Trophoblast cell (in vitro differentiated cells and primary cell): ENCODE results near the gene EPB41L3.
A peak's percentile ranks its signal among the peaks of the same experiment; 100 is the strongest.

Experiments
- DNase-seq, 2 donors: peaks; one replicate each; pipeline ENCODE4 v3.0.0-alpha.2; 2016
- H2AFZ ChIP-seq: 2 replicates; pipeline ENCODE4 v1.6.1; 2013; ENCODE audit warnings: low read length, moderate library complexity, mild to moderate bottlenecking; ENCODE audit not compliant: insufficient read depth, poor library complexity
- H2AK5ac ChIP-seq: 2 replicates; pipeline ENCODE4 v1.6.1; 2013; ENCODE audit warnings: mild to moderate bottlenecking, low read length
- H2BK120ac ChIP-seq: 2 replicates; pipeline ENCODE4 v1.6.1; 2013; ENCODE audit warnings: low read length, mild to moderate bottlenecking, moderate library complexity; ENCODE audit not compliant: insufficient read depth, poor library complexity
- H2BK12ac ChIP-seq: 2 replicates; pipeline ENCODE4 v1.6.1; 2013; ENCODE audit warnings: mild to moderate bottlenecking, low read length, moderate library complexity
- H2BK5ac ChIP-seq: 2 replicates; pipeline ENCODE4 v1.6.1; 2013; ENCODE audit warnings: low read length, low read depth, moderate library complexity, mild to moderate bottlenecking; ENCODE audit not compliant: poor library complexity
- H3K14ac ChIP-seq: 2 replicates; pipeline ENCODE4 v1.6.1; 2013; ENCODE audit warnings: mild to moderate bottlenecking, low read length
- H3K18ac ChIP-seq: 2 replicates; pipeline ENCODE4 v1.6.1; 2013; ENCODE audit warnings: mild to moderate bottlenecking, low read length
- H3K23ac ChIP-seq: 2 replicates; pipeline ENCODE4 v1.6.1; 2013; ENCODE audit warnings: low read length
- H3K27ac ChIP-seq: 2 replicates; pipeline ENCODE4 v1.5.1; 2013; ENCODE audit warnings: low read depth, mild to moderate bottlenecking, inconsistent platforms, low read length, moderate library complexity
- H3K27me3 ChIP-seq: 2 replicates; pipeline ENCODE4 v1.6.1; 2013; ENCODE audit warnings: inconsistent platforms, mild to moderate bottlenecking, low read length, moderate library complexity; ENCODE audit not compliant: insufficient read depth
- H3K36me3 ChIP-seq, 2 experiments: 1 replicate in 1 of 2; 2 replicates in 1 of 2; pipeline ENCODE4 v1.6.1; 2013; ENCODE audit warnings: low read length in 2 of 2, mild to moderate bottlenecking in 2 of 2, moderate library complexity in 1 of 2; ENCODE audit not compliant: insufficient read depth in 2 of 2, control insufficient read depth in 1 of 2
- H3K4ac ChIP-seq: 2 replicates; pipeline ENCODE4 v1.6.1; 2013; ENCODE audit warnings: low read depth, mild to moderate bottlenecking, low read length, moderate library complexity
- H3K4me1 ChIP-seq, 2 experiments: 1 replicate in 1 of 2; 2 replicates in 1 of 2; pipeline ENCODE4 v1.6.1; 2013; ENCODE audit warnings: low read length in 2 of 2, mild to moderate bottlenecking in 2 of 2, moderate library complexity in 1 of 2; ENCODE audit not compliant: insufficient read depth in 2 of 2, control insufficient read depth in 1 of 2
- H3K4me2 ChIP-seq: 2 replicates; pipeline ENCODE4 v1.6.1; 2013; ENCODE audit warnings: inconsistent platforms, mild to moderate bottlenecking, low read length, moderate library complexity
- H3K4me3 ChIP-seq: 2 replicates; pipeline ENCODE4 v1.5.1; 2013; ENCODE audit warnings: mild to moderate bottlenecking, low read depth, low read length, inconsistent platforms
- H3K79me1 ChIP-seq: one replicate; pipeline ENCODE4 v1.6.1; 2013; ENCODE audit warnings: low read length
- H3K79me2 ChIP-seq: 2 replicates; pipeline ENCODE4 v1.6.1; 2013; ENCODE audit warnings: low read length, mild to moderate bottlenecking; ENCODE audit not compliant: control insufficient read depth, insufficient read depth, poor library complexity
- H3K9ac ChIP-seq: 2 replicates; pipeline ENCODE4 v1.6.1; 2013; ENCODE audit warnings: mild to moderate bottlenecking, low read length
- H3K9me3 ChIP-seq: 2 replicates; pipeline ENCODE4 v1.6.1; 2013; ENCODE audit warnings: low read depth, mild to moderate bottlenecking, control low read depth, inconsistent platforms, low read length; ENCODE audit not compliant: insufficient read depth
- H4K12ac ChIP-seq: 2 replicates; pipeline ENCODE4 v1.6.1; 2013; ENCODE audit warnings: low read depth, mild to moderate bottlenecking, low read length, moderate library complexity
- H4K8ac ChIP-seq: 2 replicates; pipeline ENCODE4 v1.6.1; 2013; ENCODE audit warnings: low read depth, mild to moderate bottlenecking, low read length, moderate library complexity
- H4K91ac ChIP-seq: one replicate; pipeline ENCODE4 v1.6.1; 2013; ENCODE audit warnings: low read depth, mild to moderate bottlenecking, low read length, moderate library complexity
- WGBS: extraction: QIAGEN DNeasy Blood & Tissue Kit; methylation state at CpG from one replicate; pipeline ENCODE4 v1.1.7; 2013; ENCODE audit warnings: missing lambda C conversion rate; ENCODE audit not compliant: insufficient read length, insufficient coverage; ENCODE audit errors: extremely low coverage; 5-methylcytosine and 5-hydroxymethylcytosine counted together

Gene EPB41L3

DNA sequence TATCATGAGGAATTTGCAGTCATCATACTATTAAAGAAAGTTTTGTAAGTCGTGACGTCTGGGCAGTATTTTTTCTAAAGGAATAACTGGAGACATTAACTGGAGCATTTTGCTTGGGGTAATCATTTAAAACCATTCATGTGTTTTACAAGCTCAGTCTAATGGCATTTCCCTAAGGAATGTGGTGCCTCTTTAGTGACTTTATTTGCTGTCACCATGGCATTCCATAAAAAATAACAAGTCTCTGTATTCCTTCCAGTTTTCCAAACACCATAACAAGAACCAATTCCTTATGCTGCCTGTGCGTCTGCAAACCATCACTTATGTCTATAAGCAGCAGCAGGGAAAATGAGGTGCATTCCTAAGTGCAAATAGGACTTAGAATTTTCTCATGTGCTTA, 82.8 kb downstream of the EPB41L3 start:
- no peak overlapping the region for H3K4ac ChIP-seq
- peaks cover 4% of the 10 kb centered on the region for H3K79me2 ChIP-seq
- H2BK5ac ChIP-seq, result no peak overlapping the region
- H3K4me3 ChIP-seq, result no peak overlapping the region
- no peak overlapping the region for H4K12ac ChIP-seq
- no peak overlapping the region for H4K8ac ChIP-seq
- no peaks in the 10 kb centered on the region for H3K27me3 ChIP-seq
- no peak overlapping the region for H3K4me2 ChIP-seq
- no peak overlapping the region for H2AFZ ChIP-seq
- H2BK120ac ChIP-seq, result no peak overlapping the region
- no CpG with 5 or more reads among the region's 3 CpGs for WGBS
- no peak overlapping the region for H3K14ac ChIP-seq
- no peak overlapping the region for H4K91ac ChIP-seq
- peaks cover 0 to 2% of the 10 kb centered on the region in 2 experiments for H3K36me3 ChIP-seq
- DNase-seq, result no peak
- no peak overlapping the region for H3K23ac ChIP-seq
- H3K9ac ChIP-seq, result no peak overlapping the region
- peaks cover 18 to 26% of the 10 kb centered on the region in 2 experiments for H3K4me1 ChIP-seq
- H2AK5ac ChIP-seq, result no peak overlapping the region
- H3K18ac ChIP-seq, result no peak overlapping the region
- peaks cover 29% of the 10 kb centered on the region for H3K79me1 ChIP-seq
- no peak overlapping the region for H2BK12ac ChIP-seq
- H3K9me3 ChIP-seq, result no peaks in the 10 kb centered on the region
- peak overlapping the region; percentile 37 for H3K27ac ChIP-seq

DNA sequence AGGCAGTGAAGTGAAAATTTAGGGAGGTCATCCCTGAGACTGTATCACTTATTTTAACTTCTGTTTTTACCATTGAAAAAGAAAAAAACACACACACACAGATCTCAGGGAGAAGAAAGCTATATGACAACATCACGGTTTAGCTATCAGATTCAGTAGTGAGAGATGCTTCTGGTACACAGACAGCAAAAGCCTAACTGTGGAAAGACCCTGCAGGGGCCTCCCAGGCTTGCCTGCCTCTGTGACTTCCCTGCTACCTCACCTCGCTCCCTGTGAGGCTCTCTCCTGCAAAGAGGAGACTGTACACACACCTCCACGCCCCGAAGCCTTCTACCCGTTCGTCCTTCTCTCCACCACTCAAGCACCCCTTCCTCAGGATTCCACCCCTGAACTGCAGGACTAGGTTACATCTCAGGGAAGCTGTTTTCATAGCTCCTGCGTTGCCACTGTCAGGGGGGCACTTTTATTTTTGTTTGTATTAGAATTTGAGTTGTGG, 86.3 kb downstream of the EPB41L3 start:
- Histone ChIP-seq H3K4me3 (no peak overlapping the region), H3K9me3 (no peaks in the 10 kb centered on the region), H4K91ac (peak overlapping the region; percentile 4), H3K23ac (no peak overlapping the region), H3K4me1 (peaks cover 10 to 20% of the 10 kb centered on the region in 2 experiments), H2BK5ac (peak overlapping the region; percentile 11), H4K12ac (no peak overlapping the region), H3K27me3 (no peaks in the 10 kb centered on the region), H3K27ac (peak overlapping the region; percentile 91), H2AK5ac (no peak overlapping the region), H3K4ac (no peak overlapping the region), H3K36me3 (peaks cover 0 to 3% of the 10 kb centered on the region in 2 experiments), H3K14ac (no peak overlapping the region), H4K8ac (no peak overlapping the region), H3K18ac (no peak overlapping the region), H3K79me1 (peaks cover 22% of the 10 kb centered on the region), H2BK120ac (no peak overlapping the region), H2AFZ (no peak overlapping the region), H3K4me2 (peak overlapping the region; percentile 29), H2BK12ac (no peak overlapping the region), H3K9ac (no peak overlapping the region), H3K79me2 (no peaks in the 10 kb centered on the region)
- no peak for DNase-seq
- no CpG with 5 or more reads among the region's 7 CpGs for WGBS

DNA sequence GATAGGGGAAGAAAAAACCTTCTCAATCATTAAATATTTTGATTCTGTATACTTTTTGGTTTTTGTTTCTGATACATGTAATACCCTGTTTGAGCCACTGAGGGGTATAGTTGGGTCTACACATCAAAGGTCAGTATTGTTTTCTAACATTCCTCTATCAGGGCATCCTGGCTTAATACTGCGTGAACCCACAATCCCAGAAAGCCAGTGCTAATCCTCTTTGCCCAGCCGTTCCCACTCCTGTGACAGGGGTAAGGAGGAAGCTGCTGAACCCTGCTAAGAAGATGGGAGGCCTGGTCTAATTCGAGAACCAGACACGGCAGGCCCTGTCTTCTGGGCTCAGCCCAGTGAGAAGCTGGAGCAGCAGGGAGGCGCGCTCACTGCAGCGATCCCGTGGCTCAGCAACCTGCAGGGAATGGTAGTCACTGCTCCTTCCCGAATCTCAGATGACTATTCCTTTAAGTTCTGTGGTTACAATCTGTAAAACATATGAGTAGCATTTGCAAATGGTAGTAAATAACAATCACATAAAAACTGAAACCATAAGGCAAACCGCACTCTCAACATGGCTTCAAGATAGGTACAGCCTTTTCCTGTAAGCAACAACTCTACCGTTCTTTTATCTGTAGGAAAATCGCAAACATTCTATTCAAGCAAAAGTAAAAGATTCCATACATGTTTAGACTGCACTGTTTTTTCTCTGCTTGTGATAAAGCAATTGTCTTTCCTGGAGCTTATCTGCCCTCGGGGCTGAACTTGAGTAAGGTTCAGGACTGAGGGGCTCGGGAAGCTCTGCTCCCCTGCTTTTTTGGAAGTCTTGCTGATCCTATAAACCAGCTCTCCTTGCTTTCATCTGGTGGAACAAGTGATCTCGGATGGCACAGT, 87.0 kb downstream of the EPB41L3 start:
- Histone ChIP-seq H3K18ac (peak overlapping the region; percentile 94), H3K4ac (peak overlapping the region; percentile 29), H4K12ac (peak overlapping the region; percentile 28), H3K79me1 (peaks cover 19% of the 10 kb centered on the region), H4K8ac (peak overlapping the region; percentile 57), H2BK5ac (peak overlapping the region; percentile 84), H2AFZ (peak overlapping the region; percentile 17), H3K27ac (peak overlapping the region; percentile 91), H3K27me3 (no peaks in the 10 kb centered on the region), H2BK120ac (peak overlapping the region; percentile 65), H2BK12ac (peak overlapping the region; percentile 37), H3K4me1 (peaks cover 10 to 19% of the 10 kb centered on the region in 2 experiments), H3K79me2 (no peaks in the 10 kb centered on the region), H3K4me3 (no peak overlapping the region), H3K23ac (no peak overlapping the region), H3K36me3 (peaks cover 0 to 4% of the 10 kb centered on the region in 2 experiments), H3K14ac (no peak overlapping the region), H3K9ac (no peak overlapping the region), H3K4me2 (peak overlapping the region; percentile 29), H2AK5ac (peak overlapping the region; percentile 18), H4K91ac (peak overlapping the region; percentile 86), H3K9me3 (no peaks in the 10 kb centered on the region)
- no CpG with 5 or more reads among the region's 15 CpGs for WGBS
- DNase-seq, result peak in 1 of 2 donors; percentile 76

DNA sequence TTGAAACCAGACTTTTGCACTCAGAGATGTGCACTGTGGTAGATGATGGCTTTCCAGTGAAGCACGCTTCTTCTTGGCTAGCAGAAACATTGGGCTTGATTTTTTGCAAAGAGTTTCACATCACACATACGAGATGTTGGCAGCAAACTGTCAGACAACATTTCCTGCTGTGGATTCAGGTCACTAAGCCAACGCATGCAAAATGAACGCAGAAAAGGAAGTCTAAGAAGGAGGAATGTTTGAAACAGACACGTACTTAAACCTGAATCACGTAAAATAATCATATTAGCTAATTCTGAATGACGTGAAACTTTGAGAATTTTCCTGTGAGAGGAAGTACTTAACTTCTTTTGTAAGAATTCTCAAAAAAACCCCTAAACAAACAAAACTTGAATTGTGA, 88.1 kb downstream of the EPB41L3 start:
- peaks cover 19% of the 10 kb centered on the region for H3K79me1 ChIP-seq
- H4K91ac ChIP-seq, result no peak overlapping the region
- H3K9me3 ChIP-seq, result no peaks in the 10 kb centered on the region
- no peak overlapping the region for H4K12ac ChIP-seq
- no peak overlapping the region for H3K14ac ChIP-seq
- H2AFZ ChIP-seq, result no peak overlapping the region
- H3K4ac ChIP-seq, result no peak overlapping the region
- peak in 1 of 2 donors; percentile 64 for DNase-seq
- H2AK5ac ChIP-seq, result peak overlapping the region; percentile 58
- H3K36me3 ChIP-seq, result peaks cover 0 to 5% of the 10 kb centered on the region in 2 experiments
- no peaks in the 10 kb centered on the region for H3K27me3 ChIP-seq
- no peak overlapping the region for H3K9ac ChIP-seq
- H3K4me3 ChIP-seq, result no peak overlapping the region
- peak overlapping the region; percentile 59 for H2BK5ac ChIP-seq
- peak overlapping the region; percentile 67 for H2BK12ac ChIP-seq
- H4K8ac ChIP-seq, result peak overlapping the region; percentile 63
- H3K18ac ChIP-seq, result peak overlapping the region; percentile 92
- H3K4me2 ChIP-seq, result no peak overlapping the region
- H3K4me1 ChIP-seq, result peaks cover 10 to 18% of the 10 kb centered on the region in 2 experiments
- no CpG with 5 or more reads among the region's 7 CpGs for WGBS
- no peaks in the 10 kb centered on the region for H3K79me2 ChIP-seq
- peak overlapping the region; percentile 47 for H2BK120ac ChIP-seq
- no peak overlapping the region for H3K23ac ChIP-seq
- H3K27ac ChIP-seq, result peak overlapping the region; percentile 5
